ENCODE measurements around the gene FZD2.

DNA sequence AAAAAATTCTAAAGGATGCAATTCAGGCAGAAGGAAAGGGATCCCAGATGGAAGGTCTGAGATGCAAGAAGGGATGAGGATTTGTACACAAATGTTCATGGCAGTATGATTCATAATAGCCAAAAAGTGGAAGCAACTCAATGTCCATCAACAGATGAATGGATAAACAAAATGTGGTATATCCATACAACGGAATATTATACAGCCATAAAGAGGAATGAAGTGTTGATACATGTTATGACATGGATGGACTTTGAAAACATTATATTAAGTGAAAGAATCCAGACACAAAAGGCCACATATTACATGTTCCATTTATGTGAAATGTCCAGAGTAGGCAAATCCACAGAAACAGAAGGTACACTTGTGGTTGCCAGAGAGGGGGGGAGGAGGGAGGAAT lies 30.2 kb upstream of the FZD2 start:
- TF ChIP-seq, protein P1, sequence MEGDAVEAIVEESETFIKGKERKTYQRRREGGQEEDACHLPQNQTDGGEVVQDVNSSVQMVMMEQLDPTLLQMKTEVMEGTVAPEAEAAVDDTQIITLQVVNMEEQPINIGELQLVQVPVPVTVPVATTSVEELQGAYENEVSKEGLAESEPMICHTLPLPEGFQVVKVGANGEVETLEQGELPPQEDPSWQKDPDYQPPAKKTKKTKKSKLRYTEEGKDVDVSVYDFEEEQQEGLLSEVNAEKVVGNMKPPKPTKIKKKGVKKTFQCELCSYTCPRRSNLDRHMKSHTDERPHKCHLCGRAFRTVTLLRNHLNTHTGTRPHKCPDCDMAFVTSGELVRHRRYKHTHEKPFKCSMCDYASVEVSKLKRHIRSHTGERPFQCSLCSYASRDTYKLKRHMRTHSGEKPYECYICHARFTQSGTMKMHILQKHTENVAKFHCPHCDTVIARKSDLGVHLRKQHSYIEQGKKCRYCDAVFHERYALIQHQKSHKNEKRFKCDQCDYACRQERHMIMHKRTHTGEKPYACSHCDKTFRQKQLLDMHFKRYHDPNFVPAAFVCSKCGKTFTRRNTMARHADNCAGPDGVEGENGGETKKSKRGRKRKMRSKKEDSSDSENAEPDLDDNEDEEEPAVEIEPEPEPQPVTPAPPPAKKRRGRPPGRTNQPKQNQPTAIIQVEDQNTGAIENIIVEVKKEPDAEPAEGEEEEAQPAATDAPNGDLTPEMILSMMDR (IDR thresholded peaks at IDR 0.05; ENCODE audit: low read depth, low read length, poor library complexity, severe bottlenecking) = no peak
- TF ChIP-seq EZH2phosphoT487 (IDR thresholded peaks at IDR 0.05; ENCODE audit: borderline replicate concordance, low read length) = no peak
